NB4 (cell line): ENCODE results near the gene TLX2.

ENCODE experiments used
- CTCF ChIP-seq: IDR thresholded peaks from one replicate; pipeline ENCODE4 v1.5.1; 2012; ENCODE audit warnings: low read depth, low read length
- MAX ChIP-seq: IDR thresholded peaks from 2 replicates; pipeline ENCODE4 v1.6.1; 2011; ENCODE audit warnings: low read depth, low read length
- MYC ChIP-seq: IDR thresholded peaks from 2 replicates; pipeline ENCODE4 v1.6.1; 2011; ENCODE audit warnings: low read depth, low read length
- POLR2A ChIP-seq: IDR thresholded peaks from 2 replicates; pipeline ENCODE4 v1.6.1; 2011; ENCODE audit warnings: mild to moderate bottlenecking; ENCODE audit not compliant: insufficient read length; ENCODE audit errors: extremely low read depth

- TF ChIP-seq CTCF (no peak), MYC (peak; percentile 87), POLR2A (peak; percentile 83), MAX (peak; percentile 34; the same call in 1 of the 2 replicates)
Measured at GRCh38 chr2:74529357-74530238, 15.3 kb downstream of the TLX2 start, which contains the start of the genes AUP1 and HTRA2.
